DMS 273 (cell line): ENCODE measurements around the gene PCDHA11.

Experiments
- DNase-seq: peaks from one replicate; lab custom pipeline; 2025; ENCODE audit not compliant: unreplicated experiment; lab: John Stamatoyannopoulos, UW

The PCDHA11 gene

GRCh38 chr5:140916325-140916724 is 47.6 kb downstream of the PCDHA11 start:
- DNase-seq: no peak
